Activated T-cell treated with anti-CD3 and anti-CD28 coated beads, Interleukin-2, amount 50 U/mL, for 4 hours (primary cell): ENCODE data around the gene PAX7. TPM values are rescaled to one million over a fixed set of nuclear protein-coding genes. Genes with fewer than 3 reads are reported as not detected.

Experiments used
- ATAC-seq, 2 donors: fragments of 200-7000 bp; cut with Tn5 transposase; one replicate each; pipeline ENCODE4 v1.10.0; 2021
- DNase-seq: peaks from one replicate; pipeline ENCODE4 v3.0.0-alpha.2; 2020
- H3K27me3 Mint-ChIP-seq: one replicate; pipeline ENCODE4 v1.8.0; 2021; ENCODE audit warnings: low read depth, mixed read lengths
- H3K36me3 Mint-ChIP-seq: one replicate; pipeline ENCODE4 v1.8.0; 2022; ENCODE audit warnings: mixed read lengths; ENCODE audit not compliant: insufficient read depth
- H3K4me1 Mint-ChIP-seq: one replicate; pipeline ENCODE4 v1.8.0; 2021; ENCODE audit warnings: low read depth, mixed read lengths
- H3K4me3 Mint-ChIP-seq: one replicate; pipeline ENCODE4 v1.8.0; 2021; ENCODE audit warnings: mild to moderate bottlenecking, moderate library complexity, mixed read lengths
- H3K9me3 Mint-ChIP-seq: one replicate; pipeline ENCODE4 v1.8.0; 2021; ENCODE audit warnings: mixed read lengths
- total RNA-seq, 3 donors: library from RNA; stranded (reverse); gene quantifications; one replicate each; pipeline ENCODE4 v1.2.1, GENCODE V29; 2021

Gene PAX7
- total RNA-seq, 3 donors from 2014 or later: not detected

DNA sequence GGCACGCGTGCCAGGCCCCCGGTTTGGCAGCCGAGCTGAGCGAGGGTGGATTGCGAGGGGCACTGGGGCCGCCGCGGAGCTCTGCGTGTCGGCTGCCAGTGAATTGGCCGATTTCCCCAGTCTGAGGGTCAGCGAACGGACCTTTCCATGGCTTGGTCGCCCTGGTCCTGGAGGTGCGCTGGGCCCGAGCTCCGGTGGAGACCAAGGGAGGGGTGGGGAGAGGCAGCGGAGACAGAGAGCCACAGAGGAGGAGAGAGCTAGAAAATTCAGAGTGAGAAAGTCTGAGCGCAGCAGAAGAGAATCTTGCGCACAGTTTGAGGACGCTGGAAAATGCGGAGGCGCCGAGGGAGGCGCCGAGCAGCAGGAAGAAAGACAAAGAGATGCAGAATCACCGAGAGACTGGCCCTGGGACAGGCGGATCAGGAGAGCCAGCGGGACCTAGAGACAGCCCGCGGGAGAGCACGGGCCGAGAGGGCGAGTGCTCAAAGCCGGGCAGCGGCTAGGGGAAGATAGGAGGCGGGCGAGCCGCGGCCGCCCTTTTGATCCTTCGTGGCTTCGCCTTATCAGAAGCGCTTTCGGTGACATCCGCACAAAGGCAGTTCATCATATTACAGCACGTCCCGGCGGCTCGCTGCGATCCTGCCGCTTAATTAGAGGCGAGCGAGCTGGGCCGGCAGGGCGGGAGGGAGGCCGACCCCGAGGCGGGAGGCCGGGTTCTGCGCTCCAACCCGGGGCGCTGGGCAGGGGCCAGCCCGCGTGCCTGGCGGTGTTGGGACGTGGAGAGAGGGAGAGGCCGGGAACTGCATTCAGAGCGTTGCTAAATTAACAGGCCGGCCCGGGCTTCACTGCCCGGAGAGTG is 12.7 kb downstream of the PAX7 start:
- Mint-ChIP-seq H3K36me3 (no peaks in the 10 kb centered on the region), H3K9me3 (no peaks in the 10 kb centered on the region), H3K4me3 (peak overlapping the region; percentile 40), H3K4me1 (peaks cover 28% of the 10 kb centered on the region), H3K27me3 (peaks cover 85% of the 10 kb centered on the region)
- ATAC-seq (peak; percentile 33 to 52), DNase-seq (no peak)

DNA sequence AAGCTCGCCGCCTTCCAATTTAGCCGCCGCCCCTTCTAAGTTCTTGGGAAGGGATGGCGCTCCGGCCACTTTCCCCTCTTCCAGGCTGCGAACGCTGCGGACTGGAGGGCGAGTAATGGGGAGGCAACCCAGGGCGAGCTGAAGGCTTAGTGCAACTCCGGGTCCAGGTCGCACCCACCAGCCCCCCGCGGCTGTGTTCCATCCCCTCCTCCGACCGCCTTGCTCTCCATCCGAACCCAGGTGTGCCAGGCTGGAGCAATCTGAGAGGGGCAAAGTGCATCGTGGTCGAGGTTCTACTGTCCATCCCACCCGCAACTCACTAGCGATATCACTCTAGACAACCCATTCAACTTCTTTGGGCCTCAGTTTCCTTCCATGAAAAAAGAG is 13.4 kb downstream of the PAX7 start:
- DNase-seq: no peak
- no peak for ATAC-seq
- no peak overlapping the region for H3K4me3 Mint-ChIP-seq
- no peaks in the 10 kb centered on the region for H3K9me3 Mint-ChIP-seq
- H3K27me3 Mint-ChIP-seq: peaks cover 85% of the 10 kb centered on the region
- H3K36me3 Mint-ChIP-seq: no peaks in the 10 kb centered on the region
- H3K4me1 Mint-ChIP-seq: peaks cover 28% of the 10 kb centered on the region

DNA sequence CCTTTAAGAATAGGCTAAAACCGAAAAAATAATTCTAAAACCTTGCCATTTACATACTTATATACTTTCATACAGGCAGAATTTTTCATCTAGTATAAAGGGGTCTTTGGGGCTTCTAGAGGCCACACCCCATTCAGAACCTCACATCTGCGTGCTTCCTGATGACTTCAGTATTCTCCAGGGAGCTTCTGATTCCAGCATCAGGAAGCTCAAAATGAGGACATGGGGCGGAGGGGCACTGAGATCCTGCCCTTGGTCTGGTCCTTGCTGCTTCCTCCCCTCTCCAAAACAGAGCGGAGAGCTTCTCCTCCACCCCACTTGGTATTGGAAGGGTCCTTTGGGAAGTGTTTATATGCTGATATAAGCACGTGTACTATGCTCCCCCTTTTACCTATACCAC is 13.8 kb downstream of the PAX7 start:
- Mint-ChIP-seq H3K4me3 (no peak overlapping the region), H3K4me1 (peaks cover 28% of the 10 kb centered on the region), H3K27me3 (peaks cover 85% of the 10 kb centered on the region), H3K36me3 (no peaks in the 10 kb centered on the region), H3K9me3 (no peaks in the 10 kb centered on the region)
- DNase-seq (no peak), ATAC-seq (no peak)

- ATAC-seq: peak in 1 of 2 donors; percentile 19
- peaks cover 25% of the 10 kb centered on the region for H3K4me1 Mint-ChIP-seq
- no peaks in the 10 kb centered on the region for H3K9me3 Mint-ChIP-seq
- H3K4me3 Mint-ChIP-seq: peak overlapping the region; percentile 17
- DNase-seq: no peak
- no peaks in the 10 kb centered on the region for H3K36me3 Mint-ChIP-seq
- peaks cover 85% of the 10 kb centered on the region for H3K27me3 Mint-ChIP-seq
Measured at GRCh38 chr1:18644973-18645746, 14.5 kb downstream of the PAX7 start.

- H3K27me3 Mint-ChIP-seq: peaks cover 85% of the 10 kb centered on the region
- DNase-seq: no peak
- no peaks in the 10 kb centered on the region for H3K36me3 Mint-ChIP-seq
- no peaks in the 10 kb centered on the region for H3K9me3 Mint-ChIP-seq
- no peak overlapping the region for H3K4me3 Mint-ChIP-seq
- no peak for ATAC-seq
- peaks cover 22% of the 10 kb centered on the region for H3K4me1 Mint-ChIP-seq
Measured at GRCh38 chr1:18645747-18646090, 15.1 kb downstream of the PAX7 start.

DNA sequence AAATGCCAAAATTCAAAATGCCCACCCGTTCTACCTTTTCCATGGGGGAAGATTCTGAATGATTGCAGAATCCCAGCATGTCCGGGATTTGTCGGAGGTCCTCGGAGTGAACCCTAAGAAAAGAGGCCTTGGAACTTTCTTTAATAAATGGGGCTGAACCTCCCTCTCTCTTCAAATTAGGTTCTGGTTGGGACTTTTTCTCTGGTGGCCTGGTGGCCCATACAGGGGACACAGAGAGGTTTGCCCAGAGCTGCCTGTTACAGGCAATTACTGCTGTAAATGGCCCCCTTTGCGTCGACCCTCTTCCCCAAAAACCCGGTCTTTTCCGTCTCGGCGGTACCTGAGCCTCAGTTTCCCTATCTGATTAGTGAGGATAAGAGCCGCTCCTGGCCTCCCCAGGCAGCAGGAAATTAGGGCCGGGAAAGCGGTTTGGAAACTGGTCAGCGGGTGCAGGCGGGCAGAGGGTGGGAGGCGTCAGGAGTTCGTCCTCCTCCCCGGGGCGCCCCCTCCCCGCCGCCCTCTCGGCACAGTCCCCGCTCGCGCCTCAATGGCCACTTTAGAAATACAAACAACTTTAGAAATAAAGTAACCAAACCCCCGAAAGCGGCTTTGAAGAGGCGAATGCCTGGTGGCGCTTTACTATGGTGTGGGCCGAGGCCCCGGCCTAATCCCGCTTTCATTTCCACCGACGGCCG is 15.6 kb downstream of the PAX7 start:
- DNase-seq (no peak), ATAC-seq (no peak)
- H3K27me3 Mint-ChIP-seq: peaks cover 85% of the 10 kb centered on the region
- H3K4me3 Mint-ChIP-seq: no peak overlapping the region
- no peaks in the 10 kb centered on the region for H3K9me3 Mint-ChIP-seq
- peaks cover 22% of the 10 kb centered on the region for H3K4me1 Mint-ChIP-seq
- no peaks in the 10 kb centered on the region for H3K36me3 Mint-ChIP-seq

DNA sequence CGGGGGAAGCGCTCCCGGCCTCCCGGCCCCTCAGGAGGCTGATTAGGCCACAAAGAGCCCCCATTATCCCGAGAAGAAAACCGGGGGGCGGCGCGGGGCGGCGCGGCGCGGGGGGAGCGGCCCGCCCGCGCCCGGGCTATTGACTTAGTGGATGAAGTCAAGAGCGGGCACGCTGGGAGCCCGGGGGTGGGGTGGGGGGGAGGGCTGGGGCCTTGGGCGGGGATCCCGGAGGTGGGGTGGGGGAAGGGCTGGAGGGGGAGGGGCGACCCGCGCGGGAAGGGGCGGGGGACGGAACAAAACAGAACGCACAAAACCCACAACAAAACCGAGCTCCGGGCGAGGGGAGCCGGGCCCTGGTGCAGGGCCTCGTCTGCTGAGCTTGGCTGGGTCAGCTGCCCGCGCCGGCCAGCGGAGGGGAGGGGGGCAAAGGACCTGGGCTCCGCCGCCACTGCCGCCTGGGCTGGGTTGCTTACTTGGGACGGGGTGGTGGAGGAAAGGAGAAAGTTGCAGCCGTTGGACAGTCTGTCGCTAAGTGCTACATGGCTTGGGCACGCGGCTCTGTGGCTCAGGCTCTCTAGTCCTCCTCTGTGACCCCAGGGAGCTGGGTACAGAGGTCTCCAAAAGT is 16.3 kb downstream of the PAX7 start:
- H3K4me3 Mint-ChIP-seq: no peak overlapping the region

GRCh38 chr1:18647681-18648214 is 17.1 kb downstream of the PAX7 start:
- Mint-ChIP-seq H3K4me1 (peaks cover 29% of the 10 kb centered on the region), H3K9me3 (no peaks in the 10 kb centered on the region), H3K27me3 (peaks cover 79% of the 10 kb centered on the region), H3K36me3 (no peaks in the 10 kb centered on the region), H3K4me3 (no peak overlapping the region)
- DNase-seq (no peak), ATAC-seq (no peak)

More for the DNA sequence above, 16.3 kb downstream of the PAX7 start:
- no peak for ATAC-seq
- Mint-ChIP-seq H3K9me3 (no peaks in the 10 kb centered on the region), H3K27me3 (peaks cover 81% of the 10 kb centered on the region), H3K36me3 (no peaks in the 10 kb centered on the region), H3K4me1 (peaks cover 25% of the 10 kb centered on the region)
- no peak for DNase-seq

DNA sequence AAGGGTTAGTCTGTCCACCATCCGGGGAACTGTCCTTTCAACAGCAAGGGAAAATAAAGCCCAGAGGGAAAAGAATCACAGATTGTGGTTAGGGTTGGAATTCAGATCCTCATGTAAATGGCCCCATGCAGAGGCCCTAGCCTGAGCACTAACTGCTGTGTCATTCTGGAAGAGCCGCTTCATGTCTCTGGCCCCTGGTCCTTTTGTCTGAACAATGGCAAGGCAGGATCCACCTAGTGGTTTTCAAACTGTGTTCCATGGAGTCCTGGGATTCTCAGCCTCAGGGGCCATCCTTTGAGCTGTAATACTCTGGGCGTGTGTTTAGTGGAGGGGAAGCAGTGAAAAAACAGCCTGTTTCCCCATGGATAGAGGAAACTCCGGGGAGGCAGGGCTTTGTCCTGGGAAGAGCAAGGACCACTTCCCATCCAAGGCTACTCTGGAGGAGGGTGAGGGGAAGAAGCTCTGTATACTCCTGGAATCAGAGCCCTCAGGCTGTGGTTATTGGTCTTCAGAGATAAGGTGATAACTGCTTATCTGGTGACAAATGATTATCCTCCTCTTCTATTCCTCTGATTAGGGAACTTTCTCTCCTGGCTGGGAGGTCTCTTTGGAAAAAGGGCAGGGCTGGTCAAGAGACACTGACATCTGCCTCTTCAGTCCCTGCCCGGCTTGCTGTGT is 19.2 kb downstream of the PAX7 start:
- Mint-ChIP-seq H3K4me1 (peaks cover 37% of the 10 kb centered on the region), H3K27me3 (peaks cover 76% of the 10 kb centered on the region), H3K9me3 (no peaks in the 10 kb centered on the region), H3K36me3 (no peaks in the 10 kb centered on the region), H3K4me3 (no peak overlapping the region)
- no peak for ATAC-seq
- DNase-seq: no peak

- Mint-ChIP-seq H3K9me3 (no peaks in the 10 kb centered on the region), H3K4me3 (peak overlapping the region; percentile 24)
- no peak for ATAC-seq
Measured at GRCh38 chr1:18651713-18652112, 21.1 kb downstream of the PAX7 start.

DNA sequence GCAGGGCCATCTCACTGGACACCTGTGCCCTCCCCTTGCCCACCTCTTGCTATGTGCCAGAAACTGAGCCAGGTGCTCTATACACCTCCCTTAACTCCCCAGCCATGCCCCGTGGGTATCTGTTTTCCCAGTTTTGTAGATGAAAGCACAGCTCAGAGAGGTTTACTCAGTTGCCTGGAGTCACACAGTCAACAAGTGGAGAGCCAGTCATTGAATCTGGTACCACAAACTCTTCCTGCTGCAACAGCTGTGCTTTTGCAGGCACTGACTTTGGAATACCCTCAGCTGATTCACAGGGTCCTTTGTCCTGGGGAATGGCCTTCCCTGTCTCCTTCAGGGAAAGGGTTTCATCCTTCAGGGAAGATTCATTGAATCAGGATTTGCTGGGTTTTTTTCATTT is 22.1 kb downstream of the PAX7 start:
- peaks cover 37% of the 10 kb centered on the region for H3K4me1 Mint-ChIP-seq
- H3K27me3 Mint-ChIP-seq: peaks cover 58% of the 10 kb centered on the region
- no peak overlapping the region for H3K4me3 Mint-ChIP-seq

More at GRCh38 chr1:18651713-18652112, 21.1 kb downstream of the PAX7 start:
- Mint-ChIP-seq H3K36me3 (no peaks in the 10 kb centered on the region), H3K27me3 (peaks cover 63% of the 10 kb centered on the region), H3K4me1 (peaks cover 37% of the 10 kb centered on the region)
- DNase-seq: no peak

GRCh38 chr1:18653367-18653766 is 22.7 kb downstream of the PAX7 start:
- no peaks in the 10 kb centered on the region for H3K9me3 Mint-ChIP-seq
- H3K4me1 Mint-ChIP-seq: peaks cover 37% of the 10 kb centered on the region
- H3K36me3 Mint-ChIP-seq: no peaks in the 10 kb centered on the region
- peaks cover 52% of the 10 kb centered on the region for H3K27me3 Mint-ChIP-seq
- H3K4me3 Mint-ChIP-seq: peak overlapping the region; percentile 2
- DNase-seq (no peak), ATAC-seq (peak in 1 of 2 donors; percentile 43)

More for the DNA sequence above, 22.1 kb downstream of the PAX7 start:
- H3K9me3 Mint-ChIP-seq: no peaks in the 10 kb centered on the region
- DNase-seq: no peak
- ATAC-seq: no peak
- no peaks in the 10 kb centered on the region for H3K36me3 Mint-ChIP-seq

DNA sequence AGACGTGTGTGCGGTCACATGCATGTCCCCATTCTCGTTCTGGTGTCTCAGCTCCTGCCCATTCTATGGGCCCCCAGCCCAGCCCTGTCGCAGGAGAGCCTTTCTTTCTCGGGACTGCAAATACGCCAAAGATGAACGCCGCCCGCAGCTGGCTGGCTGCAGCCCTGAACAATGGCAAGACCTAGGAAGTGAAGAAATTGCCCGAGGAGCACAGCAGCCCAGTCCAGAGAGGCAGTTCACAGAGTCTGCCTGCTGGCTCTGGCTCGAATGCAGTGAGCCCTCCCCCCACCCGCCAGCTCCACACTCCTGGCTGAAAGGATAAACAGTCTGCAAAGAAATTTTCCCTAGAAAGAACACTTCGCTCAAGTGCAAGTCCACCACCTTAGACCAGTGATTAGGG is 23.3 kb downstream of the PAX7 start:
- DNase-seq (no peak), ATAC-seq (no peak)
- Mint-ChIP-seq H3K27me3 (peaks cover 47% of the 10 kb centered on the region), H3K4me1 (peaks cover 37% of the 10 kb centered on the region), H3K4me3 (no peak overlapping the region), H3K36me3 (no peaks in the 10 kb centered on the region), H3K9me3 (no peaks in the 10 kb centered on the region)
